Omental fat pad (tissue), 4 donors: ENCODE results near the gene LRRC14B. TPM values are rescaled to one million over a fixed set of nuclear protein-coding genes. Genes with fewer than 3 reads are reported as not detected.
A peak's percentile ranks its signal among the peaks of the same experiment; 100 is the strongest.
"Not testable (repeated sequence)": the region's sequence is repeated elsewhere in the genome, so short reads cannot be mapped to it uniquely, and the experiment has no call there.

Source experiments
- ATAC-seq: fragments of 150-250 bp; one replicate; pipeline ENCODE4 v1.9.1; 2016; ENCODE audit warnings: mild to moderate bottlenecking, moderate library complexity; ENCODE audit not compliant: low FRiP score
- DNase-seq: peaks from one replicate; pipeline ENCODE4 v3.0.0-alpha.2; 2019; ENCODE audit warnings: low spot score
- CTCF ChIP-seq, 3 donors: fragments of 450-650 bp; IDR thresholded peaks; one replicate each; pipeline ENCODE4 v1.5.1; 2016 to 2017; ENCODE audit warnings: antibody characterized with exemption in 3 of 3, mild to moderate bottlenecking in 3 of 3, moderate library complexity in 2 of 3
- total RNA-seq, 4 donors: library from RNA; depleted of rRNA; stranded (reverse); fragments of >200 nt; gene quantifications; one replicate each; pipeline ENCODE4 v1.1.0, GENCODE V29; 2016

LRRC14B gene
- total RNA-seq, 4 donors from 2014 or later, result not detected

DNA sequence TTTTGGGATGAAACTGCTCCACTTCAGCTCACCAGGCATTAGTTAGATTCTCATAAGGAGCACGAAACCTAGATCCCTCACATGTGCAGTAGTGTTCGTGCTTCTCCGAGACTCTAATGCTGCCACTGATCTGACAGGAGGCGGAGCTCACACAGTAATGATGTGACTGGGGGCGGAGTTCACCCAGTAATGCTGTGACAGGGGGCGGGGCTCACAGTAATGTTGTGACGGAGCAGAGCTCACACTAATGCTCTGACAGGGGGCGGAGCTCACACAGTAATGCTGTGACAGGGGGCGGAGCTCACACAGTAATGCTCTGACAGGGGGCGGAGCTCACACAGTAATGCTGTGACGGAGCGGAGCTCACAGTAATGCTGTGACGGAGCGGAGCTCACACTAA lies 27.1 kb upstream of the LRRC14B start:
- no peak for DNase-seq
- no peak for TF ChIP-seq CTCF (IDR thresholded peaks at IDR 0.05)
- ATAC-seq, result no peak

DNA sequence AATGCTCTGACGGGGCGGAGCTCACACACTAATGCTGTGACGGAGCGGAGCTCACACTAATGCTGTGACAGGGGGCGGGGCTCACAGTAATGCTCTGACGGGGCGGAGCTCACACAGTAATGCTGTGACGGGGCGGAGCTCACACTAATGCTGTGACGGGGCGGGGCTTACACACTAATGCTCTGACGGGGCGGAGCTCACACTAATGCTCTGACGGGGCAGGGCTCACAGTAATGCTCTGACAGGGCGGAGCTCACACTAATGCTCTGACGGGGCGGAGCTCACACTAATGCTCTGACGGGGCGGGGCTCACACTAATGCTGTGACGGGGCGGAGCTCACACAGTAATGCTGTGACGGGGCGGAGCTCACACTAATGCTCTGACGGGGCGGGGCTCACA lies 26.5 kb upstream of the LRRC14B start:
- ATAC-seq, result not testable (repeated sequence)

DNA sequence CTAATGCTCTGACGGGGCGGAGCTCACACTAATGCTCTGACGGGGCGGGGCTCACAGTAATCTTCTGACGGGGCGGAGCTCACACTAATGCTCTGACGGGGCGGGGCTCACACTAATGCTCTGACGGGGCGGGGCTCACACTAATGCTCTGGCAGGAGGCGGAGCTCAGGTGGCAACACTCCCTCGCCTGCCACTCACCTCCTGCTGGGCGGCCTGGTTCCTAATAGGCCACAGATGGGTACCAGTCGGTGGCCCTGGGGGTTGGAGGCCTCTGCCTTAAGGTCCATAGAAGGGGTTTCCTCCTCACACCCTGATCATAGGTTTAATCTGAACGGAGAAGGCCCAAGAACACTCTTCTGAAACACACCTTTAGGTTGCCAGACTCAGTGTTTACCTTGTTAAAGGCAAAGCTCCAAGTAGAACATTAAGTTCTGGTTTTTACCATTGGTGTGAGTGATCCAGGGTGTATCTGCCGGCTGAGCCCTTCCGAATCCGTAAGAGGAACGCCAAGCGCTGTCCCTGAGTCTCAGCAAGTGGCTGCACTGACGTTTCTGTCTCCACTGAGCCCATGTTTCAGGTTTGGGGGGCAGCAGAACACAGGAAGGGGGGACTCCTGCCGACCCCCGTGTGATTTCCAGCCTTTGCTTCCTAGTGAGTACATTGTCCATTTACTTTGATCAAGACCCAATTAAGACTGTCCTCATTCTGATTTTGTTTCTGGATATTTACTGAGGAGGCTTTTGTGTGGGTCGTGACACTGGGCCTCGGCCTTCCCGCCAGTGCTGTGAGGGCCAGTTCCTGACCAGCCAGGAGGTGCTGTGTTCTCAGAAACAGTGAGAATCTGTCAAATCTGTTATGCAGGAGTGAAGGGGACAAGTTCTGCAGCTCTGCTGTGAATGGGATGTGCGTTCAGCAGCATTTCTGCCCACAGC lies 24.6 kb upstream of the LRRC14B start:
- ATAC-seq (no peak), DNase-seq (no peak)

More for the DNA sequence above, 26.5 kb upstream of the LRRC14B start:
- not testable (repeated sequence) for DNase-seq

DNA sequence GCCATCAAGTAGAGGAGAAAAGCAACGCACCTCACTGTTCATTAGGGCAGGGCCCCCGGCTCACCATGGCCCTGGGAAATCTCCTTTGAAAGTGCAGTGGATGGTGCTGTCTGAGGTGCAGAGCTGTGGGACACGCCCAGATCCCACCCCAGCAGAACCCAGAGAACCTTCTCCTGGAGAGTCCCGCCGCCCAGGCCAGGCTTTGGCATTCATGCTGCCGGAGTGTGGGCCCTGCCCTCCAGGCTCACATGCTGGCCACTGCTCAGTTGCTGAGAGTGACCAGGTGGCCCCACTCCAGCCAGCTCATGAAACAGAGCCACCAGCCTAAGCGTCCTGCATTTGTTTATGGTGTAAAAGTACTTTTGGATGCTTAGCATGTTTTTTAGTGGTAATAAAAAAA lies 23.8 kb upstream of the LRRC14B start:
- no peak for TF ChIP-seq CTCF (IDR thresholded peaks at IDR 0.05)
- DNase-seq (no peak), ATAC-seq (no peak)

More for the DNA sequence above, 24.6 kb upstream of the LRRC14B start:
- TF ChIP-seq CTCF (IDR thresholded peaks at IDR 0.05), result no peak

DNA sequence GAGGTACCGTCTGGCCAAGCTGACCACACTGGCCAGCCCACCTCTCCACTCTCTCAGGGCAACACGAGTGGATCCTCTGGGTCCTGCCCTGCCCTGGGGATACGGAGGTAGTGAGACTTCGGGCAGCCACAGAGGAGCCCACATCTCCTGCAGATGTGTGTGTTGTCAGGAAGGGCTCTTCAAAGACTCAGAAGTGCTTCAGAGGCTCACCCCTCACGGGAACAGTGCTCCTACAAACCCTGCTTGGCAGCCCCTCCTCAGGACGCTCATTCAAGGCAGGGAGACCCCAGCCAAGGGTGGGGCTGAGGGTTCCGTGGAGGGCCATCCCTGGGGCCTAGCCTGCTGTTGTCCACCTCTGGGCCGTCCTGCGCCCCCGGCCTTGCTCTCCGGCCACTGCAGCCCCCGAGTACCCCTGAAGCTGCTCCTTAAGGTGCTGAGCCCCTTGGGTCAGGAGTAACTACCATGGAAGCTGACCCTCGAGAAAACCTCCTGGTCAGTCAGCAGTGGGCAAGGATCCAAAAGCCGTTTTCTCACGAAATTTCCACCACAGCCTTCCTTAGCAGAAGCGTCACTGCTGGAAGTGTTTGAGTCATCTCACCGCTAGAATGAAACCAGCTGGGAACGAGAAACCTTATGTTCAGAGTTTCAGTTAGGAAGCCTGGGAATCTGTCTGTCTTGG lies 23.2 kb upstream of the LRRC14B start:
- no peak for TF ChIP-seq CTCF (IDR thresholded peaks at IDR 0.05)
- ATAC-seq (no peak), DNase-seq (no peak)

- ATAC-seq (peak; percentile 77), DNase-seq (peak; percentile 44)
- no peak for TF ChIP-seq CTCF (IDR thresholded peaks at IDR 0.05)
Observed at GRCh38 chr5:169071-169727, 22.1 kb upstream of the LRRC14B start.

- no peak for TF ChIP-seq CTCF (IDR thresholded peaks at IDR 0.05)
- no peak for ATAC-seq
- DNase-seq, result no peak
Observed at GRCh38 chr5:169728-170094, 21.6 kb upstream of the LRRC14B start.
